SK-N-MC (cell line): ENCODE data around the gene PTX4.

Experiments used
- DNase-seq: peaks from one replicate; pipeline ENCODE4 v3.0.0-alpha.2; 2011; ENCODE audit warnings: low read depth, low spot score
- H3K27ac ChIP-seq: fragments of 200-600 bp; sonication (generic); 2 replicates; pipeline ENCODE4 v1.5.1; 2016; ENCODE audit warnings: mixed run types
- H3K36me3 ChIP-seq: fragments of 200-600 bp; sonication (generic); 2 replicates; pipeline ENCODE4 v1.6.1; 2017; ENCODE audit warnings: antibody characterized with exemption, low read length, mixed read lengths; ENCODE audit not compliant: insufficient read depth
- H3K4me3 ChIP-seq: fragments of 200-600 bp; sonication (generic); 2 replicates; pipeline ENCODE4 v1.5.1; 2016
- H3K9ac ChIP-seq: fragments of 200-600 bp; sonication (generic); 2 replicates; pipeline ENCODE4 v1.8.0; 2017; ENCODE audit warnings: mixed run types, mixed read lengths; ENCODE audit not compliant: insufficient read length
- H3K9me3 ChIP-seq: fragments of 200-600 bp; sonication (generic); 2 replicates; pipeline ENCODE4 v1.6.1; 2017; ENCODE audit warnings: low read depth, mild to moderate bottlenecking, antibody characterized with exemption, low read length, moderate library complexity, mixed read lengths
- EZH2 ChIP-seq: fragments of 200-600 bp; sonication (generic); IDR thresholded peaks from one replicate; pipeline ENCODE4 v1.6.1; 2017; ENCODE audit warnings: antibody characterized with exemption
- FOXP2 ChIP-seq: optimal IDR thresholded peaks from 2 replicates; pipeline ENCODE3; 2011; ENCODE audit warnings: mild to moderate bottlenecking, moderate library complexity; ENCODE audit not compliant: insufficient read depth; ENCODE audit errors: extremely low read length, control extremely low read depth
- POLR2AphosphoS5 ChIP-seq: IDR thresholded peaks from 2 replicates; pipeline ENCODE4 v1.6.1; 2012; ENCODE audit warnings: mild to moderate bottlenecking, low read depth, low read length, borderline replicate concordance

The PTX4 gene

DNA sequence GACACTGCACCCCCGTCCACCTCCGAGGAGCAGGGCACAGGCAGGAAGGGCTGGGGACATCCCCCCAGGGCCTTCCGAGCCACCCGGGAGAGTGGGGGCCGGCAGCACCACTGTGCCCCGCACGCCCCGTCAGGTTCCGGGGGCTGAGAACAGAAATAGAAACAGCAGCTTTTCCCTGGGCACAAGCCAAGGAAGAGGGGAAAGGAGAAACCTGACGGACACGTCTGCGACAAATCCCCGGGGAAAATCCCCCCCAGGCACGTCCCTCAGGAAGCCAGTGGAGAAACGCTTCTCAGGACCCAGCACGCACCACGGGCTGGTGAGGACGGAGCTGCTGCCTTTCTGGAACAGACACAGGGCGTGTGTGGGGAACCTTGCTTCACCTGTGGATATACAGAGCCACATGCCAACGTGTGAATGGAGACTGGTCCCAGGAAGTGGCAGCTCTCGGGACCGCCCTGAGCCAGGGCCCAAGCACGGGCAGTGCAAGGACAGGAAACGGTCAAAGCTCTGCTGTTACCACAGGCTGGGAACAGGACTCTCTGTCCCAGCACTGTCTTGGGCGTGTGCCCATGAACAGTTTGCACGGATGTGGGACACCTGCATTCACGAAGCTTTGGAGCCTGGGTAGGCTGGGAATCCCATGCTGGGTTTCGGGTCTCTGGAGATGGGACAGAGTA is 43.5 kb upstream of the PTX4 start:
- no peak overlapping the region for H3K4me3 ChIP-seq
- no peak overlapping the region for H3K27ac ChIP-seq
- no peak for DNase-seq
- H3K9me3 ChIP-seq, result no peaks in the 10 kb centered on the region
- H3K9ac ChIP-seq, result no peak overlapping the region
- H3K36me3 ChIP-seq, result no peaks in the 10 kb centered on the region
- TF ChIP-seq EZH2 (no peak), FOXP2 (no peak), POLR2AphosphoS5 (no peak)

DNA sequence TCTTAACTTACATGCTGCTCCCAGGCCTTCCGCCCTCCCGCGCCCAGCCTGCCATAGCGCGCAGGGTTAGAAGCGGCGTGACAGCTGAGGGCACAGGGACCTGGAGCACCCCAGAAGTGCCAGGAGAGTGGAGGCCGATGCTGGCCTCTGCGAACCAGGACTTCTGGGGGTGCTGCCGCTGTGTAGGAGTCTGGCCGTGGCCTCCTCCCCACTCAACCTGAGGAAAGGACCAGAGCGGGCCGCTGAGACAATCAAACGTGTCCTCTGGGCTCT is 42.8 kb upstream of the PTX4 start:
- Histone ChIP-seq H3K36me3 (no peaks in the 10 kb centered on the region), H3K27ac (no peak overlapping the region), H3K4me3 (no peak overlapping the region), H3K9ac (no peak overlapping the region), H3K9me3 (no peaks in the 10 kb centered on the region)
- TF ChIP-seq FOXP2, result no peak
- TF ChIP-seq EZH2, result no peak
- no peak for TF ChIP-seq POLR2AphosphoS5
- no peak for DNase-seq

DNA sequence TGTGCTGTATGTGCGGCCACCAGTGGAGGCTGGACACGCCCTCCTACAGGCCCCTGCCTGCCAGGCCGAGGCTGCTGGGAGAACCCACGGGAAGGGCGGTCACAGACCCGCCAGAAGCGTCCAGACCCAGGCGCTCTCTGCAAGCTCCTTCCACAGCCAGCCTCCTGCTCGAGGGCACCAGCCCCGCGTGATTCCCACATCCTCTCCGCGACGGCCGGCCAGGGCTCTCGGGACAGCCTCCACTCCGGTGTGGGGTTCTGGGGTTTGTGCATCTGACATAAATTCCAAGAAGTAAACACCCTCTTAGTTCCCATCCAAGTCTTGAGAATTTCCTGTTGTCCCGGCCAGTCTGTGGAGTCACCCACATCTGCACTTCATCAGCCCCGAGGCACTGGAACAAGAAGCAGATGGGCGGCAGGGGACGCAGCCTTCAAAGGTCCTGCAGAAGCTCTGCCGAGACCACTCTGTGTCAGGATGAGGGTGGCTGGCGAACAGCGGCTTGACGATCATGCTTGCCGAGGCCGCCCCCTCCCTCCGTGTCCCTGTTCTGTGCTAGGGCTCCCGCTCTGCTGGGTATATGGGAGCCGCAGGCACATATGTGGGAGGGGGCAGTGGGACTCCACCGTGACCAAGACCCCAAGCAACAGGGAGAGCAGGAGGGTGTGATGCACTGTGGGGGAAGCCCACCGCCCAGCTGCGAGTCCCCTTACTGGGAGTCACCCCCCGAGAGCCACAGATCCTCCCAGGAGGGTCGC is 42.3 kb upstream of the PTX4 start:
- no peaks in the 10 kb centered on the region for H3K36me3 ChIP-seq
- no peaks in the 10 kb centered on the region for H3K9me3 ChIP-seq
- H3K27ac ChIP-seq, result no peak overlapping the region
- H3K4me3 ChIP-seq, result no peak overlapping the region
- no peak for DNase-seq
- no peak overlapping the region for H3K9ac ChIP-seq
- TF ChIP-seq FOXP2 (no peak), POLR2AphosphoS5 (no peak), EZH2 (no peak)

DNA sequence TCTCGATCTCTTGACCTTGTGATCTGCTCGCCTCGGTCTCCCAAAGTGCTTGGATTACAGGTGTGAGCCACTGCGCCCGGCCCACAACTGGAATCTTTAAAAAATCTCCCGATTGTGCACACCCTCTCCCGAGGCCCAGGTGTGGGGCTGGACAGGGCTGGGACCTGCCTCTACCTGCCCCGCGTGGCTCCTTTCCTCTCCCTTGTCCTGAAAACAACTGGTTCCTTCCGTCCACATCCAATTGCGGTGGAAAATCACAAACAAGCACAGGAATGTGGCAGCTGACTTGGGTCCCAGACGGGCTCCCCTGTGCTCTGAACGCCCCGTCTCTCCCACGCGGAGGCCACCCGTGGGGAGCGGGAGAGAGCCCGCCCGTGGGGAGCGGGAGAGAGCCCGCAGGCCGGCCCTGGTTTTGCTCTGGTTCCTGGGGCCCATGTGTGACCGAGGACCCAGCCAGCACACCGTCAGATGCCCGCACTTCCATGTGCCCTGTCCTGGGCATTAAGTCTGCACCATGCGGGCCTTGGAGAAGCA is 41.7 kb upstream of the PTX4 start:
- DNase-seq, result no peak

DNA sequence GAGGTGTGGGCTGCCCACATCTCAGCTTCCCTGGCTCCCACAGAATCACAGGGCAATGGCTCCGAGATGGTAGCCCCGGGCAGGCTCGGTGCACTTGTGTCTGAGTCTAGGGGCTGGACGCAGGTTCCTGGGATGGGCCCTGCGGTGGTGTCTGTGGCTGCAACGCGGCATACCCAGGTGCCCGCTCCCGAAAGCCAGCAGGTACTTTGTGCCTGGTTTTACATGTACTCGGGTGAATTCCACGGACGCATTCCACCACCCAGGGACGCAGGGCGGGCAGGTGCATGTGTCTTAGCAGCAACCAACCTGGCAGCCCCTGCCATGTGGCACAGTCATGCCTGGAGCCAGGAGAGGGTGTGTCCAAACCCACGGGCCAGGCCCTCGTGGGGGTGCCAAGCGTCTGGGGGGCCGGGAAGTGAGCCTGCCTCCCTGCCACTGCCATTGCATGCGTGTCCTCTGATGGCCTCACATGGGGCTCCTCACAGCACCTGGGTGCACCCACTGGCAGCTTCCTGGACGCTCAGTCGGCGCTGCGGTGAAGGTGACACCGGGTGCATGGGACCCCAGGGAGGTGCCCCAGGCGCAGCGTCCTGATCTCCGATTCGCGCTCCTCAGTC is 40.3 kb upstream of the PTX4 start:
- no peaks in the 10 kb centered on the region for H3K9me3 ChIP-seq
- no peaks in the 10 kb centered on the region for H3K36me3 ChIP-seq
- H3K9ac ChIP-seq, result no peak overlapping the region
- no peak for DNase-seq
- no peak overlapping the region for H3K27ac ChIP-seq
- TF ChIP-seq EZH2 (no peak), FOXP2 (no peak), POLR2AphosphoS5 (no peak)
- H3K4me3 ChIP-seq, result no peak overlapping the region

More for the DNA sequence above, 41.7 kb upstream of the PTX4 start:
- Histone ChIP-seq H3K36me3 (no peaks in the 10 kb centered on the region), H3K4me3 (no peak overlapping the region), H3K9me3 (no peaks in the 10 kb centered on the region), H3K9ac (no peak overlapping the region), H3K27ac (no peak overlapping the region)
- TF ChIP-seq EZH2 (no peak), POLR2AphosphoS5 (no peak), FOXP2 (no peak)

DNA sequence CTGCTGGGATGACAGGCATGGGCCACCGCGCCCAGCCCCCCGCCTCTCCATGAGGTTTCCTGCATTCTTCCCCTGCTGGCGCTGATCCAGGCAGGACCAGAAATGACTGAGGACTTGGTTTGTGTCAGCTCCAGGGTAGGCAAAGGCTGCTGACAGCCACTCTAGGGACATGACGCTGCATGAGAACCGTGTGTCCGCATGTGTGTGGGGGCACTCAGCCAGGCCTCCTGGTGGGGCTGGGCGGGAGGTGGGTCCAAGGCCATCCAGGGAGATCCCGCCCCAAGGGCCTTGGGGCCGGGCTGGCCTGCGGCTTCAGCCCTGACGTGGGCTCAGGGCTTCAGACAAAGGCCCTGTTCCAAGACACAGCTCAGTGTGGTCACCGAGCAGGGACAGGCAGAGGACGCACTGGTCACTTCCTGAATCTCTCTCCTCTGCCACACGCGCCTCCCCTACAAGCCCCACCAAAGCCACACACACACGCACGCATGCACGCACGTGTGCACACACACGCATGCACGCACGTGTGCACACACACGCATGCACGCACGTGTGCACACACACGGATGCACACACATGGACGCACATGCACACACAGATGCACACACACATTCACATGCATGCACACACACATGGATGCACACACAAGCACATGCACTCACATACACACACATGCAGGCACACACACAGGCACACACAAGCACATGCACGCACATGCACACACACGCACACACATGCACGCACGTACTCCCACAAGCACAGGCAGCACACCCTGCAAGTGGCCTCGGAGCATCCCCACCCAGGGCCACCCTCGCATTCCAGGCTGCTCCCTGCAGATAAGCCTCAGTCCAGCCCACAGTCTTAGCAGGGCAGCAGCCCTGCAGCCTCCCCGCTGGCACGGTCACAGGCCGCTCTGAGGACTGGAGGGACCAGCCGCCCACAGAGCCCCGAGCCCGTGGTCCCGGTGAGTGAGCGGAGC is 39.4 kb upstream of the PTX4 start:
- Histone ChIP-seq H3K27ac (no peak overlapping the region), H3K9me3 (no peaks in the 10 kb centered on the region)

DNA sequence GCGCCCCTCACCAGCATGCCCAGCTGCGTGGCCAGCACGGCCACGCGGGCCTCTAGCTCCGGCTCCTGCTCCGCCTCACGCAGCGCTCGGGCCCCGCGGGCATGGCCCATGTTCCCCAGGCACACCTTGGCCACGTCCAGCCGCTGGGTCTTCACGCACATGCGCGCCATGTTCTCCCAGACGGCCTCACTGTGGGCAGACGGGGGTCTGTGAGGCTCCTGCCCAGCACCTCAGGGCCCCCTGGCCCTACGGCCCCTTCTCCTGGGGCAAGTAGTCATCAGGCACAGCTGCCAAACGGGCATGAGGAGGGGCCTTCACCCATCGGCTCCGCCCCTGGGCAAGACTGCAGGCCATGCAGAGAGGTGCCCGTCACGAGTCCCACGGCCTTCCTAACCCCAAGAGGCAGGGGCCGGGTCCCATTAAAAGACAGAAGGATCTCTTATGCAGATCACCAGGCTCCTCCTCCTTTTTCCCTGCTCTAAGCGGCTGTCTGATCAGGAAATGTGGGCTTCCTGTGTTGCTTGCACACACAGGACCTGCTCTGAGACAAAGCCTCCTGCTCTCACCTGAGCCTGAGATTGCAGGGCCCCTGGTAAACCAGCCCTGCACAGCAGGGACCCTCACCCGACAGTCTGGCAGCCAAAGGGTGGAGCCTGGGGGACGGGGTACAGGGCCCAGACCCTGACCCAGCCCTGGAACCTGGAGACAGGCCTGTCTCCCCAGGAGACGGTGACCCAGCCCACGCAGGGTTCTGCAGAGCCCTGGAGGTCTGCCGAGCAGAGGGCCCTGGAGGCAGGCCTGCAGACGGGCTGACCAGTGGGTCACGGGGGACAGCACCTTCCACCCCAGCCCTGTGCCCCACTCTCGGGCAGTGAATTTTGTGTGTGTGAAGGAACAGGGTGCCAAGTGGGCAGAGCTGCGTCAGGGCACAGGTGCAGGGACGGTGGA is 38.1 kb upstream of the PTX4 start:
- TF ChIP-seq EZH2 (no peak), POLR2AphosphoS5 (no peak), FOXP2 (no peak)
- H3K36me3 ChIP-seq, result no peaks in the 10 kb centered on the region
- H3K9me3 ChIP-seq, result no peaks in the 10 kb centered on the region
- DNase-seq, result no peak
- no peak overlapping the region for H3K27ac ChIP-seq
- H3K4me3 ChIP-seq, result no peak overlapping the region
- H3K9ac ChIP-seq, result no peak overlapping the region

More for the DNA sequence above, 39.4 kb upstream of the PTX4 start:
- H3K36me3 ChIP-seq, result no peaks in the 10 kb centered on the region
- TF ChIP-seq EZH2, result no peak
- no peak for TF ChIP-seq FOXP2
- no peak for TF ChIP-seq POLR2AphosphoS5
- H3K4me3 ChIP-seq, result no peak overlapping the region
- H3K9ac ChIP-seq, result no peak overlapping the region
- no peak for DNase-seq
